D341Med (cell line): ENCODE results near the gene CHCHD2.
"Not testable (repeated sequence)": the region's sequence is repeated elsewhere in the genome, so short reads cannot be mapped to it uniquely, and the experiment has no call there.

Experiments used
- DNase-seq: peaks from one replicate; pipeline ENCODE4 v3.0.0; 2012; ENCODE audit warnings: low spot score

The CHCHD2 gene

GRCh38 chr7:56083150-56083785, 23.0 kb downstream of the CHCHD2 start:
- no peak for DNase-seq

GRCh38 chr7:56081626-56082340, 24.5 kb downstream of the CHCHD2 start:
- DNase-seq = no peak

GRCh38 chr7:56080726-56081435, 25.4 kb downstream of the CHCHD2 start:
- DNase-seq = not testable (repeated sequence)

- no peak for DNase-seq
Observed at GRCh38 chr7:56079450-56080185, 26.7 kb downstream of the CHCHD2 start.

- no peak for DNase-seq
Observed at GRCh38 chr7:56078196-56078595, 28.1 kb downstream of the CHCHD2 start.

GRCh38 chr7:56077681-56078080, 28.6 kb downstream of the CHCHD2 start:
- DNase-seq = no peak

- DNase-seq = peak; percentile 88
Observed at GRCh38 chr7:56074371-56074791, 31.9 kb downstream of the CHCHD2 start.

- not testable (repeated sequence) for DNase-seq
Observed at GRCh38 chr7:56066376-56066775, 39.9 kb downstream of the CHCHD2 start.

- DNase-seq = peak; percentile 98
Observed at GRCh38 chr7:56063882-56064625, 42.2 kb downstream of the CHCHD2 start, which contains the start of gene SUMF2. TSS of gene SUMF2 (plus strand) at chr7:56064286. CDS start at chr7:56064312, 26 bp downstream.

- DNase-seq = no peak
Observed at GRCh38 chr7:56063500-56063881, 42.8 kb downstream of the CHCHD2 start.

GRCh38 chr7:56062382-56062781, 43.9 kb downstream of the CHCHD2 start:
- DNase-seq = no peak

- no peak for DNase-seq
Observed at GRCh38 chr7:56053993-56054392, 52.3 kb downstream of the CHCHD2 start.

GRCh38 chr7:56053379-56053778, 52.9 kb downstream of the CHCHD2 start:
- DNase-seq = no peak
